Nephron progenitor cell (in vitro differentiated cells): ENCODE measurements around the gene ELOVL6.

Experiments used
- DNase-seq: peaks from one replicate; pipeline ENCODE4 v3.0.0; 2021
- H3K27ac Mint-ChIP-seq: 2 replicates; pipeline ENCODE4 v1.8.0; 2021; ENCODE audit warnings: mild to moderate bottlenecking, moderate library complexity, mixed read lengths
- H3K27me3 Mint-ChIP-seq: 2 replicates; pipeline ENCODE4 v1.8.0; 2021; ENCODE audit warnings: mild to moderate bottlenecking, low read depth, mixed read lengths; ENCODE audit not compliant: poor library complexity
- H3K36me3 Mint-ChIP-seq: 2 replicates; pipeline ENCODE4 v1.8.0; 2021; ENCODE audit warnings: low read depth, mixed read lengths
- H3K4me1 Mint-ChIP-seq: 2 replicates; pipeline ENCODE4 v1.8.0; 2021; ENCODE audit warnings: mixed read lengths
- H3K4me3 Mint-ChIP-seq: 2 replicates; pipeline ENCODE4 v1.8.0; 2021; ENCODE audit warnings: mild to moderate bottlenecking, moderate library complexity, mixed read lengths
- H3K9me3 Mint-ChIP-seq: 2 replicates; pipeline ENCODE4 v1.8.0; 2021; ENCODE audit warnings: mild to moderate bottlenecking, moderate library complexity, mixed read lengths
- CTCF ChIP-seq: fragments of 200-600 bp; sonication (generic); IDR thresholded peaks from 2 replicates; pipeline ENCODE4 v1.5.0; 2021; ENCODE audit warnings: antibody characterized with exemption

ELOVL6 gene

DNA sequence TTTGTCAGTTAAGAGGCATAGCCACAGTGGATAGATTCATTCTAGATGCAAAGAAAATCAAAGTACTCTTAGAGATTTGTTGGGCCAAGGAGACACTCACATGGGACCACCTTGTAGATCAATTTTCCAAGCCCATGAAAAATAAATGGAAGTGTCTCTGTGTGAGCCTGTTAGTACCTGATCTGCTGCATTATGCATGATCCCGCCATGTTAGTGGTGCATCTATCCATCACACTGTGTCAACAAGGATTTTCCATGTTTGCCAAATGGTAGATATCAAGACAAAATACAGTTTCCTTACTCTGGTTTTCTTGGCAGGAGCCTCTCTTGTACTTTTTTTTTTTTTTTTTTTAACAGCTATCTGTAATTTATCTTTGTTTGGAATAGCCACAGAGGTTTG lies 173.4 kb downstream of the ELOVL6 start:
- no peak for TF ChIP-seq CTCF
- Mint-ChIP-seq H3K27ac (no peak overlapping the region), H3K9me3 (no peaks in the 10 kb centered on the region), H3K4me3 (no peak overlapping the region), H3K4me1 (no peaks in the 10 kb centered on the region), H3K27me3 (peaks cover 3% of the 10 kb centered on the region), H3K36me3 (no peaks in the 10 kb centered on the region)
- no peak for DNase-seq

DNA sequence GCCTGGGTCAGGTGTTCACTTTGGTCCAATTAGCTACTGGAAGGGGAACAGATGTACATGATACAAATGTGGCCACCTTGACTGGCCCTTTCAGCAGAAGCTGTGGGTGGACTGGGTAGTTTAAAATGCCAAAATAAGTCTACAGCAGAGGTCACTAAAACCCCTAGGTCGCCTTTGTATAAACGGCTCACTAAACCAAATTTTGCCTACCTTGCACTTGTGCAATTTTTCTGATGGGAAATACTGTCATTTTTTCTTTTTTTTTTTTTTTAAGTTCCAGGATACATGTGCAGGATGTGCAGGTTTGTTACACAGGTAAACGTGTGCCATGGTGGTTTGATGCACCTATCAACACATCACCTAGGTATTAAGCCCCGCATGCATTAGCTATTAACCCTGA lies 176.0 kb downstream of the ELOVL6 start:
- Mint-ChIP-seq H3K4me3 (no peak overlapping the region), H3K36me3 (no peaks in the 10 kb centered on the region), H3K9me3 (no peaks in the 10 kb centered on the region), H3K27ac (no peak overlapping the region), H3K27me3 (peaks cover 3% of the 10 kb centered on the region), H3K4me1 (no peaks in the 10 kb centered on the region)
- no peak for TF ChIP-seq CTCF
- no peak for DNase-seq

DNA sequence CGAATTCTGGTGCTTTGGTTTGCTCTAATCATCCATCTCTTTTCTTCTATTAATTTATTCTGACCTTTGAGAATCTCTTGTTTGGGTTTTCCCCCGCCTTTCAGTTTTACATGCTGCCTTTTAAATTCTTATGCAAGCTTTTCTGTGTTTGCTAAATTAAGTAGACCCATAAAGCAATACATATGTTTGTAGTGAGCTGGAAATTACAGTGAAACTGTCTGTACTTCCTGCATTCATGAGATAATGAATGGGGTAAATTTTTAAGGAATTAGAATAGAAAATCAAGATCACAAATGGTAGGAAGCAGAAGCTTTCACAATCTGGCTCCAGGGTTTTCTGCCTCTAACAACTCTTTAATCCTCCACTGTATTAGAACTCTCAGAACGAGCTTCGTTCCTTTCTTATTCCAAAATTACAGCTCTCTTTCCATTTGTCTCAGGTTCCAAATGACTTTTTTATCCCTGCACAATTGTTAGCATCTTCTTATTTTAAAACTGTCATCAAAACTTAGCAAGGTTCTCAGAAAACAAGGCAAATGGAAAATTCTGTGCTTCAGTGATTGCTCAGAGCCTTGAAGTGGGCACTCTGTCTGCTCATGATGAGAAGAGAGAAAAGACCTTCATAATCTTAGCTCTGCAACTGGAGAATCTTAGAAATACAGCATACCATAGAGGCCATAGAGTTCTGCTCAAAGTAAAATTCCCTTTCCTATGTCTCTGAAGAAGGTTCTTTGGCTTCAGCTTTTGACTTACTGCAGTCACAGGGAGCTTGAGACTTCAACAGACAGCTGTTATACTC lies 177.6 kb downstream of the ELOVL6 start:
- DNase-seq: no peak
- no peak overlapping the region for H3K27ac Mint-ChIP-seq
- H3K4me1 Mint-ChIP-seq: no peaks in the 10 kb centered on the region
- no peaks in the 10 kb centered on the region for H3K36me3 Mint-ChIP-seq
- H3K27me3 Mint-ChIP-seq: peaks cover 3% of the 10 kb centered on the region
- no peak overlapping the region for H3K4me3 Mint-ChIP-seq
- H3K9me3 Mint-ChIP-seq: peaks cover 8% of the 10 kb centered on the region
- no peak for TF ChIP-seq CTCF

DNA sequence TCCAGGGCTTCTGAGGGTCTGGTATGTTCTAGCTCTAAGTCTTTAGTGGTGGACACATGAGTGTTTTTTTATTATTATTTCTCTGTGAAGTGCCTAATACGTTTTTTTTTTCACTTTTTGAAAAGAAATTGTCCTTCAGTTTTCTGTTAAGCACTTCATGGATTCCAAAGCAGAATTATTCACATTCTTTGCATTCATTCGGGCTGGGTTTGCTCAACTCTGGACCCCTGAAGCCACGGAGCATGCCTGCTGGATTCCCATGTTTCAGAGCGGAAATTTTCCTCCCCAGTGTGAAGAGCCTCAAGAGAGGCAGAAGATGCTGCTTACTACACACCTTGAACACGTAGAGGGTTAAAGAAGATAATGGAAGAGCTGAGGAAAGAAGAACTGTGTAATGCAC lies 178.3 kb downstream of the ELOVL6 start:
- H3K36me3 Mint-ChIP-seq: no peaks in the 10 kb centered on the region
- peaks cover 3% of the 10 kb centered on the region for H3K27me3 Mint-ChIP-seq
- H3K9me3 Mint-ChIP-seq: peaks cover 8% of the 10 kb centered on the region
- DNase-seq: no peak
- no peak for TF ChIP-seq CTCF
- no peaks in the 10 kb centered on the region for H3K4me1 Mint-ChIP-seq
- H3K27ac Mint-ChIP-seq: no peak overlapping the region
- no peak overlapping the region for H3K4me3 Mint-ChIP-seq

- no peak for TF ChIP-seq CTCF
- DNase-seq: no peak
- Mint-ChIP-seq H3K9me3 (peaks cover 8% of the 10 kb centered on the region), H3K4me1 (no peaks in the 10 kb centered on the region), H3K27me3 (no peaks in the 10 kb centered on the region), H3K4me3 (no peak overlapping the region), H3K27ac (no peak overlapping the region), H3K36me3 (no peaks in the 10 kb centered on the region)
Measured at GRCh38 chr4:110019153-110019552, 179.3 kb downstream of the ELOVL6 start.

DNA sequence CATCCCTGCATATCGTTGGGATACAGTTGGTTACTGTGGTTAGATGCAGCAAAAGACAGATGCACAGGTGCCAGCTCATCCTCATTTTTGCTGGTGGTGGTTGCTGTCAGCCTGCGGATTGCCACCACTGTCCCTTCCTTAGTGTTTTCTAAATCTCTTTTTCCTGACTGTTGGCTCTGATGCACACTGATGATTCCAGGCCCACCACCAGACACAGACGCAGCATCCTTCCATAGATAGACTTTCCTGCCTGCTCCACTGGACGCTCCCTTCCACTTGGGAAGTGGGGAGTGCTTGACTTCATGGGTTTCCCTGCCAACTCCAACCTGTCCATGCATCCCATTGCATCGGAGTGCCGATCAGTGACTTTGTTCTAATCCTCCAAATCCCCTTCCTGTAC lies 184.2 kb downstream of the ELOVL6 start:
- Mint-ChIP-seq H3K4me1 (peaks cover 6% of the 10 kb centered on the region), H3K27me3 (no peaks in the 10 kb centered on the region), H3K9me3 (peaks cover 8% of the 10 kb centered on the region), H3K4me3 (no peak overlapping the region), H3K36me3 (no peaks in the 10 kb centered on the region), H3K27ac (no peak overlapping the region)
- no peak for DNase-seq
- no peak for TF ChIP-seq CTCF
